SW 1271 (cell line): Measurements from ENCODE around the gene ST7.
"Not testable (repeated sequence)": the region's sequence is repeated elsewhere in the genome, so short reads cannot be mapped to it uniquely, and the experiment has no call there.

Source experiments
- DNase-seq, 2 experiments: peaks; one replicate each; lab custom pipeline; 2025; lab: John Stamatoyannopoulos, UW

ST7 gene

DNA sequence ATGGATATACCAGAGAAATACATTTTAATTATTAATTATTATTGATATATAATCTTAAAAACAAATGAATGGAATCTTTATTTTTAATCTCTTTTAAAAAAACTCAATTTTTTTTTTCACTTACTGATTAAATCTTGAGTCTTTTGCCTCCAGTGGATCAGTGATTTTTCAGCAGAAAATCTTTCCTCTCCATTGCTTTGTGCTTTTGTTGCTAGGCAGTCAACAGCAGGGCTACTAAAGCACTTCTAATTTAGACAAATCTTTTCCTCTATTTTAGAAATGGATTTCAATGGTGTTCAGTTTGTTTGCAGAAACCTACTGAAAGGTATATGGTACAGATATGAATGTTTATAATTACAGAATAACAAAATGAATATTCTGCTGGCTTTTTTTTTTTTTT lies 143.6 kb downstream of the ST7 start:
- DNase-seq = no peak

- DNase-seq = no peak
Measured at GRCh38 chr7:117097860-117098259, 144.6 kb downstream of the ST7 start.

DNA sequence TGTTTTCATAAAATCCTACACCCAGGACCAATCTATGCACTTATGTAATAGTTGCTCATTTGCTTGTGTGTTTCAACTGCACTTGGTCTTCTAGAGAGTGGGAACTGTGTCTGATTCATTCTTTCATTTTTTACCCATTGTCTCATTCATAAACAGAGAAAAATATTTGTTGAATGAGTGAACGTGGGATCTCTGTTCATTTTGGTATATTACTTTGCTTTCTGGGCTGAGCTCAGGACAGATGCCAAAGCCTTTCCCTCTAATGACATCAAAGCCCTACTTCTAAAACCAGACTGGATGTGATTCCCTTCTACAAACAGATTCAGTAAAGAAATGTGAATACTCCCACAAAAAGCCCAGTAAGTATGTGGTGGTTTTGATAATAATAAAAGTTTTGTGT lies 145.2 kb downstream of the ST7 start:
- DNase-seq = peak in 1 of 2 experiments; percentile 15

DNA sequence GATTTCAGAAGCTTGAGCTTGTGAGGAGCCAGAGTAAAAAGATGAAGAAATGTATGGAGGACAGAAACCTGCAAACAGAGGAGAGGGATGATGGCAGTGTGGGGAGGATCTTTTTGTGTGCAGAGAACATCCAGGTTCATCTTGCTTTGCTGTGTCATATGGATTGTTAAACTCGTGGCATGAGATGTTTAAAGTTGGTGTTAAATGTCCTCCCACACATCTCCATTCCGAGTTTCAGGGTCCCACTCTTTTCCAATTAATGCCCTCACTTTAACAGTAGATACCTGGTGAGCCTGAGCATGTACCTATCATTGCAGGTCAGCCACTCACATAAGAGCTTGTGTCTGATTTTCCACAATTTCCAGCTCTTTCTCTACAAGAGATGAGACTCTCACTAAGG lies 147.7 kb downstream of the ST7 start:
- DNase-seq = no peak

- DNase-seq = no peak
Measured at GRCh38 chr7:117110480-117111315, 157.4 kb downstream of the ST7 start.

- DNase-seq = no peak
Measured at GRCh38 chr7:117111535-117111934, 158.2 kb downstream of the ST7 start.

DNA sequence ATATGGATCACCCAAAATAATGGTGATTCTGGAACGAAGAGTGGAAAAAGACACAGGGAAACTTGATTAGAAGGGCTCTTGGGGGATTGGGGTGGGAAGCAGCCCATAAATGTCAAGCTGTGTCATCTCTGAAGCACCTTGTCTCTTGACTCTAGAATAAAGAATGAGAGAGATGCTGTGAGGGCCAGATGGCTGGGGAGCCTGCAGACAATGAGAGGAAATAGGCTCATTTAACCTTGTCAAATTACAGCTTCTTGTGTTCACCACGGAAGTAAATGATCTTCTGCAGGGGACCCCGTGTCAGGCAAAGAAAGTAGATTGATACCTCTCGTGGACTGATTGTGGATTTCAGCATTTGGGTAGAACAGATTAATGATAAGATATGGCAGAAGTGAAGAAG lies 159.3 kb downstream of the ST7 start:
- no peak for DNase-seq

GRCh38 chr7:117113871-117114270 lies 160.6 kb downstream of the ST7 start:
- no peak for DNase-seq

DNA sequence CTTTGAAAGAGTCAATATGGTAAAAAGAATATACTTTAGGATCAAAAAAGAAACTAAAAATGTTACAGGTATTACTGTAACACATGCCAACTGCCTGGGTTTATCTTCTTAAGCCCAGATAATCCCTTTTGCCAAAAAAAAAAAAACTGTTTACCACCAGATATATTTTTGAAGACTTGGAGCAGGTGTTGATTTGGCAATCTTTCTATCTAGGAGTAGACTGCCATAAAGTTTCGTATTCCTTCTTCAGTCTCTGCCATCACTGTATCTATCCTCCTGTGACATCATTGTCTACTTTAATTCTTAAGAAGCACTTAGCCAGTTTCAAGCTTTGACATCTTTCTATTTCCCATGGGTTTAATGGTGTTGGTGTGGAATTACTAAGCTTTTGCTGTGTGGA lies 161.0 kb downstream of the ST7 start:
- no peak for DNase-seq

- no peak for DNase-seq
Measured at GRCh38 chr7:117116211-117116610, 162.9 kb downstream of the ST7 start.

DNA sequence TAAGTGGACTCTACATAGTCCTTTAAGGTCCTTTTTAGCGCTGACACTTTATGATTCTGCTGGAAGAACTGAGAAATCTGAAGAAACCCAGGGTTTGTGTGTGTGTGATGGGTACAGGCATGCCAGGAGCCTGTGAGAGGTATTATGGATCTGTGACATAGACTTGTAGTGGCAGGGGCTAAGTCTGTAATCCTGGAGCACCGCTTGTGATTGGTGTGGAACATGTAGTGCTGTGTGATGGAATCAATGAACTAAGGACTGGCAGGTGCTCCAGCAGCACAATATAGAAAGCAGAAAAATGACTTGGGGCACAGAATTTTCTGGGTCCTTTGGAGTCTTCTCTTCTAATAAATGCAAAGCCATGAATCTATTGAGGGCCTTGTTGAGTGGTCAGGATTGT lies 163.9 kb downstream of the ST7 start:
- no peak for DNase-seq

DNA sequence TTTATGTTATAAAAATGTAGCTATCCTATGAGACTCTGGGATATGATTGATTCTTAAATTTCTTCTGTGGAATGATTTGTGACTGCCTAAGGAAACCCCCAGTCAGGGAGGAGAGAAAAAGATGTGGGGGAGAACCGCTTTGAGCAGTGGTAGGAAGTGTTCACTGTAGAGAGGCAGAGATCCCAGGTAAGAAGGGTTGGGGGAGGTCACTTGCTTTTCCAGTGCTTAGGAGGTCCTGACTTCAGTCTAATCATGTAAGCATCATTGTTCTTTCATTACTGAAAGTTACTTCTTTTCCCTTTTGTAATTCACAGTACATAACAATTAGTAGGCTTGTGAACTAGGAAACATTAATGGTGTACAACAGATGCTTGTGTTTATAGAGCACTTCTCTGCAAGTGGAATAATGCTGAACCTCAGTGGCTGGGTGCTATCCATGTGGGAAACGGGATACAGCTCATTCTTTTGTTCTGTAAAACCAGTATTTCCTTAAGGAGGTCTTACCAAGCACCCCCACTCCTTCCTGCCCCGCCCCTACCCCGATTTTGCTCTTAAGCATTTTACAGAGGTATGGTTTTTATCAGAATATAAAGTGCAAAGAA lies 165.4 kb downstream of the ST7 start:
- DNase-seq = no peak

DNA sequence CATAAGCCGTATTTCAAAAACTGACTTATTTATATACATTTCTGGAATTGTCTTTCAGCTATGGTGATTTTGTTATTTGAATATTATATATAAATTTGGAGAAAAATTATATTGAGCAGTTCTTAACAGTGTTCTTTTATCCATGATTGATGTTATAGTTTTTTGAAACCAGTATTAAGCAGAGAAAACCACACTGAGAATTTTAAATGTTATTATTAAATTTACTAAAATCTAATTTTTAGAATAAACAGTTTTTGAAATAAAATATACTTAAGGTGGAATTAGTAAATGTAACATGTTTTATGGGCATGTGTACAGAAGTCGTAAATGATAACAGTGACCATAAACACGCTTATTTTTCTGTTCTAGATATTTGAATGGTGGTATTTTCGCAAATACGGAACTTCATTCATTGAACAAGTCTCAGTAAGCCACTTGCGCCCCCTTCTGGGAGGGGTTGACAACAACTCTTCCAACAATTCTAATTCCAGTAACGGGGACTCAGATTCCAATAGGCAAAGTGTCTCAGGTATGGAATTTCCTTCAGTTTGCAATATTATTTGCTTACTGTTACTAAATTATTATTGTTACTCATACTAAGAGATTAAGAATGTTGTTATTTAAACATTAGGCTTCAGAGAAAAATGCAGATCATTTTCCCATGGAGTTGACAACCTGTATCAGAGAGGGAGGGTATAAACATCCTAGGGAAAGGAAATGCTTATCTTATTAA lies 166.1 kb downstream of the ST7 start:
- DNase-seq = peak; percentile 7 to 46

DNA sequence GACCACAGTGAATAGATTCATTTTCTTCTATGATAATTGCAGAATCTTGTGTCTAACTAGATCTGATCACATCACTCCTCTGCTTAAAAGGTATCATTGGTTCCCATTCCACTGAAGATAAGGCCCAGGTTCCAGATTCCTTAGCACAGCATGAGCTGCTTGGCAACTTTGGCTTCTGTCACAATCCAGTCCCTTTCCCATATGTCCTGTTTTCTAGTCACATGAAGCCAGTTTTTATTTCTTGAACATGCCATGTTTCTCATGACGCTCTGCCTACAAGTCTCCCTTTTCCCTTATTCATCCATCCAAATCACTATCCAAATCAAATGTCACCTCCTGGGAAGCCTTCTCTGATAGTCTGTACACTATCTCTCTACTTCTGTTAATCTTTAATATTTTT lies 167.0 kb downstream of the ST7 start:
- DNase-seq = not testable (repeated sequence)

DNA sequence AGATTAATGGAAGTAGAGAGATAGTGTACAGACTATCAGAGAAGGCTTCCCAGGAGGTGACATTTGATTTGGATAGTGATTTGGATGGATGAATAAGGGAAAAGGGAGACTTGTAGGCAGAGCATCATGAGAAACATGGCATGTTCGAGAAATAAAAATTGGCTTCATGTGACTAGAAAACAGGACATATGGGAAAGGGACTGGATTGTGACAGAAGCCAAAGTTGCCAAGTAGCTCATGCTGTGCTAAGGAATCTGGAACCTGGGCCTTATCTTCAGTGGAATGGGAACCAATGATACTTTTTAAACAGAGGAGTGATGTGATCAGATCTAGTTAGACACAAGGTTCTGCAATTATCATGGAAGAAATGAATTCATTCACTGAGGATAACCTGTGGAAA lies 168.7 kb downstream of the ST7 start:
- DNase-seq = not testable (repeated sequence)

DNA sequence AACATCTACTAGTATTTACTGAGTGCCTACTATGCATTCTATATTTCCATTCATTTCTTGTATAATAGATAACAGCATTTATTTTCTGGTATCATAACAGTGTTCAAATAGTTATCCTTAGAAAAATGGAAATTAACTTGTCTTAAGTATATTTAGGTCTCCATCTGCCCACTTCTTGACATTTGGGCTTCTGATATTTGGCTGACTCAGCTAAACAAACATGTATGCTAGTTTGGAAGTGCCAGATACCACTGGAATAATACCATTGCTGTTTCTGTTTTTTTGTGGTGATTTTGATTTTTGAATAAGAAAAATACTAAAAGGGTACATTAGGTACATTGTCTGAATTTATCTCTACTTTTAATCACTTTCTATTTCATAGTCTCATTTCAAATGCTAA lies 169.2 kb downstream of the ST7 start:
- no peak for DNase-seq

DNA sequence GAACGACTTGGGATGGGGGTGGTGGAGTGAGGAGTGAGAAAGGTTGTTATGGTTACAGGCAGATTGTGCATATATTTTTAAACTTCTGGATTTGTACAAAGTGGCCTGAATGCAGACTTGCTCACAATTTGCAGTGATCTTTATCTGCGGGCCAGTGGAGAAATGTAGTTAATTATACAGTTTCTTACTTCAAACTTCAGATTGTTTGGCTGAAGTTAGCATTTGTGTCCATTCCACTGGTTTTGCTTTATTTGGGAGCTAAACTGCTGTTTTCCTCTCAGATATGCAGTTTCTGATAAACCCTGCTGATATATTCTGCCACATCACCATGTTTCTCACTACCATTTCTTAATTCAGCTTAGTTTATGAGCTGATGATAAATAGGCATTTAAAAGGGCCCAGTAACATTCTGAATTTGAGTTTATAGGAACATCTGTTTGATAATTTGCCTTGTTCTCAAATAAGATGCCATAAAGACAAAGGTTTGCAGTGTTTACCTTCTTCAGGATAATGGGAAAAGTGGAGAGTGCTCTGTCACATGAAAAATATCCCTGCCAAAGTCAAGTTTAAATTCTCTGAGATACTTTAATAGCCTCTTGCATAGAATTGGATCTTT lies 170.1 kb downstream of the ST7 start:
- DNase-seq = no peak

GRCh38 chr7:117124591-117125220 lies 171.4 kb downstream of the ST7 start:
- DNase-seq = peak; percentile 80 to 86

- DNase-seq = no peak
Measured at GRCh38 chr7:117126676-117127075, 173.4 kb downstream of the ST7 start.

DNA sequence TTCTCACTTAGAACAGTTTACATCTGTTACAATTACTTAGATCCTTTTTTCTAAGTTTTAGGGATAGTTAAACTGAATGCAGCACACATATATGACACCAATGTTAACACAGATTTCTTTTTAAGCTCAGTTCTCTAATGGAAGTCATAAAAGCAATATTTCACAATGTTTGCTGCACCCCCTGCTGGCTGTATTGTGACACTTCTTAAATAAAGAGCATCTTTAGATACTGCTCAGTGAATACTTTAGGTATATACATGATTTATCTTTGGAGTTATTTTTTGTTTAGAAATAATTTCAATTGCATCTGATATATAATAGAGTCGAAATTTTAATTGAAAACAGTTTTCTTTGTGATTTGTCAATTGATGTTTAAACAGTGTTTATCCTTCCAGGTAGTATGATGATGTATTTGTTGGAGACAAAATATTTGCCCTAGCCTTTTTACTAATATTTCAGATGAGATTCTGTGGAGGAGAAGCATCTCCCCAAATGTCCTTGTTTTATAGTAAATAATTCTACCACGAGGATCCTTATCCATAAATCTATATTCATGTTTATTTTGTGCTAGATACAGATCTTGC lies 174.4 kb downstream of the ST7 start:
- DNase-seq = peak; percentile 11 to 40

DNA sequence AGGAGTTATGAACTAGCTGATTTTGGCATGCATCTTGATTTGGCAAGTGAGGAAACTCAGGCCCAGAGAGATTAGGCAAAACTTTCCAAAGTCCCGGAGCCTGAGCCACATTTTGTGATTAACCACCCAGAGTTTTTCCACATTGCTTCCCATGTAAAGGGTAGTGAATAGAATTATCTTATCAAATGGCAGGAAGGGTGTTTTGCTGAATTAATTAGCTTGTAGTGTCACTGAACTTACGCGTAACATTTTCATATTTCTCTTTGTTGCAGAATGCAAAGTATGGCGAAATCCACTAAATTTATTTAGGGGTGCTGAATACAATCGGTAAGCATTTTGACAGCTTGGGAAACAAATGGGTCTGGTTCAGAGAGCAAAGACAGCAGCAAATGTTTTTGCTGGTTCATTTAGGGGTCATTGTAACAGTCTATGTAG lies 176.2 kb downstream of the ST7 start:
- DNase-seq = no peak

DNA sequence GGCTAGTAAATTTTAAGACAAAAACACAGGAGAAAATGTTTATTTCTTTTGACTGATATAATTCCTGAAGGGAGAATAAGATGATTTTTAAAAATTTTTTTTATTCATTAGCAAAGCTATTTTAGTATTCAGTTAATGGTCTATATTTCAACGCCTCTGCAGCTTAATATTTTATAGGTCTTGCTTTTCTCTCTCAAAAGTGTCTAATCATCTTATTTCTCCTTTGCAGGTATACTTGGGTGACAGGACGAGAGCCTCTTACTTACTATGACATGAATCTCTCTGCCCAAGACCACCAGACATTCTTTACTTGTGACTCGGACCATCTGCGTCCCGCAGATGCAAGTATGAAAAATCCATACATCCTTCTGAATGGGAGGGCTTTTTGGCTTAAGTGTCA lies 177.0 kb downstream of the ST7 start:
- no peak for DNase-seq
